HCT116 (cell line): ENCODE results near the gene ACER1. TPM values are rescaled to one million over a fixed set of nuclear protein-coding genes. Genes with fewer than 3 reads are reported as not detected.
A peak's percentile ranks its signal among the peaks of the same experiment; 100 is the strongest.

ENCODE experiments used
- ATAC-seq: fragments of 200-7000 bp; cut with Tn5 transposase; 2 replicates; pipeline ENCODE4 v1.9.1; 2020; ENCODE audit warnings: mild to moderate bottlenecking, moderate library complexity
- BruUV-seq: library from RNA; stranded (reverse); fragments of 400-500 nt; replicated peaks from 2 replicates; lab custom pipeline; 2021; lab: Mats Ljungman, UMichigan
- CTCF ChIA-PET: fragments of 300-600 bp; sonication (Branson Sonifier 250); formaldehyde crosslinking; loops from one replicate; lab custom pipeline; 2021; ENCODE audit warnings: antibody characterized with exemption; lab: Charles Lee
- POLR2A ChIA-PET: fragments of 300-600, 350-600 bp; sonication (Branson Sonifier 250); formaldehyde crosslinking; loops from one replicate; lab custom pipeline; 2021; ENCODE audit warnings: antibody characterized with exemption; lab: Charles Lee
- RAD21 ChIA-PET, 2 experiments: fragments of 300-600 bp; sonication (Branson Sonifier 250); formaldehyde crosslinking; loops; one replicate each; lab custom pipeline; 2023; ENCODE audit warnings: low total read pairs in 2 of 2; ENCODE audit not compliant: uncharacterized antibody in 2 of 2, unreplicated experiment in 2 of 2, low non-redundant PET in 1 of 2; lab: Charles Lee
- DNase-seq: peaks from one replicate; pipeline ENCODE4 v3.0.0-alpha.2; 2010; ENCODE audit warnings: low read depth, low spot score
- H2AFZ ChIP-seq: fragments of 200-600 bp; shearing (Covaris generic), sonication (generic); 2 replicates; pipeline ENCODE4 v1.6.1; 2017; ENCODE audit warnings: low read depth, mixed run types, mixed read lengths, antibody characterized with exemption, low read length; ENCODE audit not compliant: poor library complexity, severe bottlenecking
- H3K27ac ChIP-seq: 2 replicates; pipeline ENCODE4 v1.5.1; 2012; ENCODE audit warnings: low read depth, low read length
- H3K27me3 ChIP-seq: fragments of 200-600 bp; sonication (generic); 2 replicates; pipeline ENCODE4 v1.6.1; 2016; ENCODE audit warnings: mixed run types, low read length, mixed read lengths; ENCODE audit not compliant: insufficient read depth
- H3K36me3 ChIP-seq, 2 experiments: fragments of 200-500 bp in 1 of 2; fragments of 200-600 bp in 1 of 2; sonication (Bioruptor generic) in 1 of 2; sonication (generic) in 1 of 2; 2 replicates each; pipeline versions ENCODE4 v1.5.1 to v1.6.1; 2014 to 2016; ENCODE audit warnings: low read length in 2 of 2, inconsistent platforms in 1 of 2, mixed read lengths in 1 of 2, mixed run types in 1 of 2; ENCODE audit not compliant: insufficient read depth in 2 of 2, control insufficient read depth in 1 of 2
- H3K4me1 ChIP-seq, 2 experiments: fragments of 200-600 bp in 1 of 2; sonication (generic) in 1 of 2; 2 replicates each; pipeline versions ENCODE4 v1.5.1 to v1.6.1; 2012 to 2017; ENCODE audit warnings: low read length in 2 of 2, inconsistent platforms in 1 of 2, mild to moderate bottlenecking in 1 of 2, mixed read lengths in 1 of 2, mixed run types in 1 of 2, moderate library complexity in 1 of 2; ENCODE audit not compliant: insufficient read depth in 2 of 2, control insufficient read depth in 1 of 2
- H3K4me2 ChIP-seq: fragments of 200-600 bp; sonication (generic); 2 replicates; pipeline ENCODE4 v1.6.1; 2017; ENCODE audit warnings: mixed run types, low read length, mixed read lengths
- H3K4me3 ChIP-seq, 2 experiments: fragments of 200-600 bp in 1 of 2; sonication (generic) in 1 of 2; replicated peaks in 1 of 2; 2 replicates each; pipeline ENCODE4 v1.5.1; 2011 to 2016; ENCODE audit warnings: low read length in 2 of 2, control low read depth in 1 of 2, low read depth in 1 of 2, mild to moderate bottlenecking in 1 of 2, mixed read lengths in 1 of 2, mixed run types in 1 of 2
- H3K79me2 ChIP-seq: fragments of 200-600 bp; sonication (generic); 2 replicates; pipeline ENCODE4 v1.6.1; 2017; ENCODE audit warnings: mild to moderate bottlenecking, mixed run types, low read length, moderate library complexity, mixed read lengths; ENCODE audit not compliant: insufficient read depth
- H3K9ac ChIP-seq: fragments of 200-600 bp; sonication (generic); 2 replicates; pipeline ENCODE4 v1.6.1; 2016; ENCODE audit warnings: low read length, mixed read lengths
- H3K9me2 ChIP-seq: fragments of 200-600 bp; sonication (generic), shearing (Covaris generic); 2 replicates; pipeline ENCODE4 v1.6.1; 2017; ENCODE audit warnings: mixed run types, mild to moderate bottlenecking, moderate library complexity; ENCODE audit not compliant: insufficient read depth
- H3K9me3 ChIP-seq, 2 experiments: fragments of 200-500 bp in 1 of 2; fragments of 200-600 bp in 1 of 2; sonication (Bioruptor generic) in 1 of 2; sonication (generic) in 1 of 2; 2 replicates each; pipeline ENCODE4 v1.6.1; 2014 to 2017; ENCODE audit warnings: low read length in 2 of 2, mixed read lengths in 2 of 2, inconsistent platforms in 1 of 2, low read depth in 1 of 2, mild to moderate bottlenecking in 1 of 2, mixed run types in 1 of 2, moderate library complexity in 1 of 2; ENCODE audit not compliant: control insufficient read depth in 1 of 2, insufficient read depth in 1 of 2
- H4K20me1 ChIP-seq: fragments of 200-600 bp; sonication (generic), shearing (Covaris generic); 2 replicates; pipeline ENCODE4 v1.6.1; 2017; ENCODE audit warnings: mixed run types, mild to moderate bottlenecking, moderate library complexity; ENCODE audit not compliant: insufficient read depth
- CBX3 ChIP-seq: IDR thresholded peaks from 2 replicates; pipeline ENCODE4 v1.6.1; 2012; ENCODE audit warnings: low read depth
- CEBPB ChIP-seq: IDR thresholded peaks from 2 replicates; pipeline ENCODE4 v1.6.1; 2012; ENCODE audit warnings: low read depth
- EGR1 ChIP-seq: IDR thresholded peaks from 2 replicates; pipeline ENCODE4 v1.6.1; 2012; ENCODE audit warnings: low read depth
- ELF1 ChIP-seq: IDR thresholded peaks from 2 replicates; pipeline ENCODE4 v1.6.1; 2012; ENCODE audit warnings: low read depth, borderline replicate concordance
- EZH2 ChIP-seq: fragments of 200-600 bp; sonication (generic); IDR thresholded peaks from 2 replicates; pipeline ENCODE4 v1.6.1; 2017; ENCODE audit warnings: antibody characterized with exemption, mixed run types
- REST ChIP-seq: IDR thresholded peaks from 2 replicates; pipeline ENCODE4 v1.6.1; 2012; ENCODE audit warnings: low read depth
- SRF ChIP-seq: IDR thresholded peaks from 2 replicates; pipeline ENCODE4 v1.6.1; 2012; ENCODE audit warnings: low read depth
- ZNF274 ChIP-seq: fragments of 200-500 bp; sonication (Bioruptor generic); IDR thresholded peaks from 2 replicates; pipeline ENCODE4 v1.6.1; 2014; ENCODE audit warnings: mild to moderate bottlenecking, low read depth, low read length, inconsistent platforms
- intact Hi-C: fragments of 100-400 bp; cut with micrococcal nuclease; formaldehyde crosslinking; loops from 2 replicates; pipeline ENCODE4 v1.10.0; 2022
- total RNA-seq: library from RNA; stranded (reverse); gene quantifications from one replicate; pipeline ENCODE4 v1.2.1, GENCODE V29; 2021; ENCODE audit not compliant: unreplicated experiment
- TF ChIP-seq, protein P1 (sequence below): IDR thresholded peaks from 2 replicates; pipeline ENCODE4 v1.6.1; 2012
- TF ChIP-seq, protein P2 (sequence below): IDR thresholded peaks from 2 replicates; pipeline ENCODE4 v1.6.1; 2011; ENCODE audit warnings: mild to moderate bottlenecking, low read length, moderate library complexity; ENCODE audit not compliant: insufficient replicate concordance; ENCODE audit errors: extremely low read depth

Gene ACER1
- total RNA-seq, 1 experiment from 2014 or later: not detected

- Histone ChIP-seq H3K9me2 (no peaks in the 10 kb centered on the region), H3K27me3 (no peaks in the 10 kb centered on the region), H3K27ac (peak overlapping the region; percentile 61), H2AFZ (no peak overlapping the region), H3K79me2 (no peaks in the 10 kb centered on the region), H3K9ac (peak overlapping the region; percentile 64), H3K4me1 (peaks cover 5 to 16% of the 10 kb centered on the region in 2 experiments; a peak in 3 of 4 replicates), H3K4me2 (peak overlapping the region; percentile 78), H3K36me3 (peaks cover 0 to 2% of the 10 kb centered on the region in 2 experiments; a peak in 1 of 4 replicates), H3K4me3 (peak overlapping the region; percentile 49 to 54)
- intact Hi-C loops: loop anchor here (5.0 kb wide), 1 partner anchor 364 kb away; the partner anchor contains the start of genes GPR108 and TRIP10
- ChIA-PET RAD21 (no interaction called here), POLR2A (interaction anchor here (0.6 to 1.4 kb wide), 4 partner anchors 14 to 263 kb away, joined by 3 to 9 read pairs (median 4); no protein-coding TSS in a partner anchor), CTCF (interaction anchor here (1.9 kb wide), 1 partner anchor 248 kb away, joined by 6 read pairs; no protein-coding TSS in a partner anchor)
- no peak for DNase-seq
- no peak for ATAC-seq
- BruUV-seq: no TSS peak
- TF ChIP-seq, protein P1, sequence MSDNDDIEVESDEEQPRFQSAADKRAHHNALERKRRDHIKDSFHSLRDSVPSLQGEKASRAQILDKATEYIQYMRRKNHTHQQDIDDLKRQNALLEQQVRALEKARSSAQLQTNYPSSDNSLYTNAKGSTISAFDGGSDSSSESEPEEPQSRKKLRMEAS: no peak
- TF ChIP-seq EGR1 (no peak), CBX3 (no peak), CEBPB (no peak), ELF1 (no peak), SRF (no peak), ZNF274 (no peak), EZH2 (no peak), REST (no peak)
- TF ChIP-seq, protein P2, sequence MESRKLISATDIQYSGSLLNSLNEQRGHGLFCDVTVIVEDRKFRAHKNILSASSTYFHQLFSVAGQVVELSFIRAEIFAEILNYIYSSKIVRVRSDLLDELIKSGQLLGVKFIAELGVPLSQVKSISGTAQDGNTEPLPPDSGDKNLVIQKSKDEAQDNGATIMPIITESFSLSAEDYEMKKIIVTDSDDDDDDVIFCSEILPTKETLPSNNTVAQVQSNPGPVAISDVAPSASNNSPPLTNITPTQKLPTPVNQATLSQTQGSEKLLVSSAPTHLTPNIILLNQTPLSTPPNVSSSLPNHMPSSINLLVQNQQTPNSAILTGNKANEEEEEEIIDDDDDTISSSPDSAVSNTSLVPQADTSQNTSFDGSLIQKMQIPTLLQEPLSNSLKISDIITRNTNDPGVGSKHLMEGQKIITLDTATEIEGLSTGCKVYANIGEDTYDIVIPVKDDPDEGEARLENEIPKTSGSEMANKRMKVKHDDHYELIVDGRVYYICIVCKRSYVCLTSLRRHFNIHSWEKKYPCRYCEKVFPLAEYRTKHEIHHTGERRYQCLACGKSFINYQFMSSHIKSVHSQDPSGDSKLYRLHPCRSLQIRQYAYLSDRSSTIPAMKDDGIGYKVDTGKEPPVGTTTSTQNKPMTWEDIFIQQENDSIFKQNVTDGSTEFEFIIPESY: no peak
- TF ChIP-seq, all 23 proteins: peak for 0
- Histone ChIP-seq H4K20me1 (no peaks in the 10 kb centered on the region), H3K9me3 (no peaks in the 10 kb centered on the region)
Observed at GRCh38 chr19:6373813-6374108, 40.3 kb upstream of the ACER1 start.
